ENCODE results near the gene KCTD10.

DNA sequence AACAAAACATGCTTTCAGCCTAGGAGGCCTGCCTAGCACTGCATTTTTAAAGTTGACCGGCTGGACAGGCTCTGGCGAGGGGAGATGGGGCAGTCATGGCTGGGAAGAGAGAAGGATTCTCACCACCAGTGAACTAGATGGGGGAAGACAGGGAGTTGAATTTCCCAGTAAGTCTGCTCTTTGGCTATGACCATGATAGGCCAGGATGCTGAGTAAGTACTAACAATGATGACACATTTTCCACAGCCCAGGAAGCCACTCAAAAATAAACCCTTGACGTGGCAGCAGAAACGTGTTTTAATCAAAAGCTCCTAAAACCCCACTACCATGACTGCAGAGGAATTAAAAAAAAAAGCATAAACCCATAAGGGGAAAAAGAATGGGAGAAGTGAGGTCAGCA, 19.0 kb downstream of the KCTD10 start:
- TF ChIP-seq POLR2AphosphoS5 (IDR thresholded peaks at IDR 0.05; ENCODE audit: low read depth, low read length), result no peak
- TF ChIP-seq, protein P1, sequence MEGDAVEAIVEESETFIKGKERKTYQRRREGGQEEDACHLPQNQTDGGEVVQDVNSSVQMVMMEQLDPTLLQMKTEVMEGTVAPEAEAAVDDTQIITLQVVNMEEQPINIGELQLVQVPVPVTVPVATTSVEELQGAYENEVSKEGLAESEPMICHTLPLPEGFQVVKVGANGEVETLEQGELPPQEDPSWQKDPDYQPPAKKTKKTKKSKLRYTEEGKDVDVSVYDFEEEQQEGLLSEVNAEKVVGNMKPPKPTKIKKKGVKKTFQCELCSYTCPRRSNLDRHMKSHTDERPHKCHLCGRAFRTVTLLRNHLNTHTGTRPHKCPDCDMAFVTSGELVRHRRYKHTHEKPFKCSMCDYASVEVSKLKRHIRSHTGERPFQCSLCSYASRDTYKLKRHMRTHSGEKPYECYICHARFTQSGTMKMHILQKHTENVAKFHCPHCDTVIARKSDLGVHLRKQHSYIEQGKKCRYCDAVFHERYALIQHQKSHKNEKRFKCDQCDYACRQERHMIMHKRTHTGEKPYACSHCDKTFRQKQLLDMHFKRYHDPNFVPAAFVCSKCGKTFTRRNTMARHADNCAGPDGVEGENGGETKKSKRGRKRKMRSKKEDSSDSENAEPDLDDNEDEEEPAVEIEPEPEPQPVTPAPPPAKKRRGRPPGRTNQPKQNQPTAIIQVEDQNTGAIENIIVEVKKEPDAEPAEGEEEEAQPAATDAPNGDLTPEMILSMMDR (IDR thresholded peaks at IDR 0.05), result no peak
- TF ChIP-seq, protein P2, sequence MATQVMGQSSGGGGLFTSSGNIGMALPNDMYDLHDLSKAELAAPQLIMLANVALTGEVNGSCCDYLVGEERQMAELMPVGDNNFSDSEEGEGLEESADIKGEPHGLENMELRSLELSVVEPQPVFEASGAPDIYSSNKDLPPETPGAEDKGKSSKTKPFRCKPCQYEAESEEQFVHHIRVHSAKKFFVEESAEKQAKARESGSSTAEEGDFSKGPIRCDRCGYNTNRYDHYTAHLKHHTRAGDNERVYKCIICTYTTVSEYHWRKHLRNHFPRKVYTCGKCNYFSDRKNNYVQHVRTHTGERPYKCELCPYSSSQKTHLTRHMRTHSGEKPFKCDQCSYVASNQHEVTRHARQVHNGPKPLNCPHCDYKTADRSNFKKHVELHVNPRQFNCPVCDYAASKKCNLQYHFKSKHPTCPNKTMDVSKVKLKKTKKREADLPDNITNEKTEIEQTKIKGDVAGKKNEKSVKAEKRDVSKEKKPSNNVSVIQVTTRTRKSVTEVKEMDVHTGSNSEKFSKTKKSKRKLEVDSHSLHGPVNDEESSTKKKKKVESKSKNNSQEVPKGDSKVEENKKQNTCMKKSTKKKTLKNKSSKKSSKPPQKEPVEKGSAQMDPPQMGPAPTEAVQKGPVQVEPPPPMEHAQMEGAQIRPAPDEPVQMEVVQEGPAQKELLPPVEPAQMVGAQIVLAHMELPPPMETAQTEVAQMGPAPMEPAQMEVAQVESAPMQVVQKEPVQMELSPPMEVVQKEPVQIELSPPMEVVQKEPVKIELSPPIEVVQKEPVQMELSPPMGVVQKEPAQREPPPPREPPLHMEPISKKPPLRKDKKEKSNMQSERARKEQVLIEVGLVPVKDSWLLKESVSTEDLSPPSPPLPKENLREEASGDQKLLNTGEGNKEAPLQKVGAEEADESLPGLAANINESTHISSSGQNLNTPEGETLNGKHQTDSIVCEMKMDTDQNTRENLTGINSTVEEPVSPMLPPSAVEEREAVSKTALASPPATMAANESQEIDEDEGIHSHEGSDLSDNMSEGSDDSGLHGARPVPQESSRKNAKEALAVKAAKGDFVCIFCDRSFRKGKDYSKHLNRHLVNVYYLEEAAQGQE (IDR thresholded peaks at IDR 0.05; ENCODE audit: insufficient read depth in 1 of 2, low read depth in 2 of 2, low read length in 1 of 2), result no peak
- no peak for TF ChIP-seq TCF7L2 (IDR thresholded peaks at IDR 0.05; ENCODE audit: low read depth, low read length)
- no peak for TF ChIP-seq SIN3A (IDR thresholded peaks at IDR 0.05; ENCODE audit: borderline replicate concordance, insufficient read depth, low read depth, low read length)

Data from Panc1 (cell line).